WERI-Rb-1 (cell line): ENCODE data around the gene KRTAP20-2.

Source experiments
- DNase-seq: peaks from one replicate; pipeline ENCODE4 v3.0.0-alpha.2; 2020
- H3K27ac ChIP-seq: fragments of 250-450 bp; sonication (Bioruptor Pico); 2 replicates; pipeline ENCODE4 v1.5.1; 2020; ENCODE audit warnings: mild to moderate bottlenecking, moderate library complexity
- H3K27me3 ChIP-seq: fragments of 250-450 bp; sonication (Bioruptor Pico); 2 replicates; pipeline ENCODE4 v1.5.1; 2021; ENCODE audit warnings: mild to moderate bottlenecking, low read depth, moderate library complexity; ENCODE audit not compliant: insufficient read depth, severe bottlenecking
- H3K36me3 ChIP-seq: fragments of 250-450 bp; sonication (Bioruptor Pico); 2 replicates; pipeline ENCODE4 v1.5.1; 2020; ENCODE audit warnings: mild to moderate bottlenecking, moderate library complexity
- H3K4me3 ChIP-seq: 2 replicates; pipeline ENCODE4 v1.5.1; 2011; ENCODE audit warnings: low read depth, mild to moderate bottlenecking, control low read depth, low read length
- H3K9me3 ChIP-seq: fragments of 250-450 bp; sonication (Bioruptor Pico); 2 replicates; pipeline ENCODE4 v1.5.1; 2021; ENCODE audit warnings: mild to moderate bottlenecking, moderate library complexity; ENCODE audit not compliant: severe bottlenecking
- CTCF ChIP-seq: IDR thresholded peaks from 2 replicates; pipeline ENCODE4 v1.5.1; 2011; ENCODE audit warnings: low read depth, mild to moderate bottlenecking, control low read depth, inconsistent platforms, low read length

The KRTAP20-2 gene

DNA sequence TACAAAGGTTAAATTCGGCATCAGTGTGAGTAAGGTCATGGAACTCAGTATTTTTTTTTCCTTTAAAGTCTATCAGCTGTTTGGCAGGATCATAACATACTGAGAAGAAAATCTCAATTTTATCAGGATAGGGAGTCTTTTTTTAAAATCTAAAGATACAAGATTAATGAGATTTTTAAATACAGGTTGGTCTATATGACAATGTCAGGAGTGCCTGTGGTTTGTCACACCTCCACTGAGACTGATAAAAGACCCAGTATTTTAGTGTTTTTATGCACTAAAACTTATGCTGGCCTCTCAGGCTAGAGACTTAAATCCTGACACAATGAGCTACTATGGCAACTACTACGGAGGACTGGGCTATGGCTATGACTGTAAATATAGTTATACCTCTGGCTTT lies 7.6 kb downstream of the KRTAP20-2 start, which contains the start of gene KRTAP20-3:
Gene KRTAP20-3, plus strand, starts transcription at position 301 of the 400 bp plus-strand sequence.
- Histone ChIP-seq H3K4me3 (no peak within 1 kb of the TSS), H3K27me3 (peaks cover 62% of the 10 kb centered on the region), H3K36me3 (no peaks in the 10 kb centered on the region), H3K9me3 (peaks cover 3% of the 10 kb centered on the region), H3K27ac (no peak within 1 kb of the TSS)
- no peak for DNase-seq
- TF ChIP-seq CTCF: no peak

- Histone ChIP-seq H3K27me3 (peaks cover 73% of the 10 kb centered on the region), H3K36me3 (no peaks in the 10 kb centered on the region), H3K9me3 (no peaks in the 10 kb centered on the region), H3K27ac (no peak overlapping the region), H3K4me3 (no peak overlapping the region)
- TF ChIP-seq CTCF: no peak
- DNase-seq: no peak
Observed at GRCh38 chr21:30646904-30647414, 12.0 kb downstream of the KRTAP20-2 start.

- H3K27me3 ChIP-seq: peaks cover 53% of the 10 kb centered on the region
- H3K36me3 ChIP-seq: no peaks in the 10 kb centered on the region
Observed at GRCh38 chr21:30652891-30653290, 17.9 kb downstream of the KRTAP20-2 start.

DNA sequence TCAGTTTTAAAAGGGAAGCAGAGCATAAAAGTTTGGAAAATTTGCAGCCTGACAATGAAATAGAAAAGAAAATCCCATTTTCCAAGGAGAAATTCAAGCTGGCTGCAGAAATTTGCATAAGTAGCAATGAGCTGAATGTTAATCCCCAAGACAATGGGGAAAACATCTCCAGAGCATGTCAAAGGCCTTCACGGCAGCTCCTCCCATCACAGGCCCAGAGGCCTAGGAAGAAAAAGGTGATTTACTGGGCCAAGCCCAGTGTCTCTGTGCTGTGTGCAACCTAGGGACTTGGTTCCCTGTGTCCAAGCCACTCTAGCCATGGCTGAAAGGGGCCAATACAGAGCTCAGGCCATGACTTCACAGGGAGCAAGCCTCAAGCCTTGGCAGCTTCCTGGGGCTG lies 33.8 kb downstream of the KRTAP20-2 start:
- Histone ChIP-seq H3K4me3 (no peak overlapping the region), H3K36me3 (no peaks in the 10 kb centered on the region), H3K27ac (no peak overlapping the region)

More at GRCh38 chr21:30652891-30653290, 17.9 kb downstream of the KRTAP20-2 start:
- TF ChIP-seq CTCF: no peak
- no peaks in the 10 kb centered on the region for H3K9me3 ChIP-seq
- H3K4me3 ChIP-seq: no peak overlapping the region
- H3K27ac ChIP-seq: no peak overlapping the region
- no peak for DNase-seq

DNA sequence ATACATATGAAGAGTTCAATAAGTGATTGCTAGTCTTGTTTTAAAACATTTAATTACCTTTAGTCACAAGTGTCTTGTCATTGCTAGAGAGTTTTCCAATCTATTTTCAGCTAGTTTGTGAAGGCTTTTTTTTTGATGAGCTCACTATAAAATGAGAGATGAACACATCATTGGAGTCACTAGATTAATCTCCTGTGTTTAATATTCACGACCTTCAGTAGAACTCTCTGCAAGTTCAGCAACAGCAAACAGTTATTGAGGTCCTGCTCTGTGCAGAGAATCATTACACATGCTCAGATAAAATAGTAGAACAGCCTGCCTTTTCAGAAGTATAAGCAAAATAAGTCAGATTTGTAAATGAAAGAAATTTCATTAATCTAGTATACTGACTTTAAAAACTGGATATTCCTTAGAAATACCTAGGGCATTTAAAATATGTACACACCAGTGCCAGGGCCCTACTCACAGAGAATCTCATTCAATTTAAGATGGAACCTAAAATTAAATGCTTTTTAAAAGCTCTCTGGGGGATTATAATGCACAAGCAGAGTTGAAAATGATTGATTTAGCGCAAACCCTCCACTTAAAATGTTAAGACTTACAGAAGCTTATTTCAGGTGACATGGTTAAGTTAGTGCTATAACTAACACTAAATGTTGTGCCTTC lies 38.1 kb downstream of the KRTAP20-2 start:
- no peak for TF ChIP-seq CTCF
- DNase-seq: no peak
- Histone ChIP-seq H3K4me3 (no peak overlapping the region), H3K27me3 (peaks cover 72% of the 10 kb centered on the region), H3K36me3 (no peaks in the 10 kb centered on the region), H3K9me3 (no peaks in the 10 kb centered on the region), H3K27ac (no peak overlapping the region)

More for the DNA sequence above, 33.8 kb downstream of the KRTAP20-2 start:
- DNase-seq: no peak
- no peak for TF ChIP-seq CTCF
- H3K9me3 ChIP-seq: no peaks in the 10 kb centered on the region
- peaks cover 78% of the 10 kb centered on the region for H3K27me3 ChIP-seq
